H1 (cell line): Measurements from ENCODE around the gene KISS1. TPM values are rescaled to one million over a fixed set of nuclear protein-coding genes. Genes with fewer than 3 reads are reported as not detected.

ENCODE experiments used
- CHD2 ChIP-seq: IDR thresholded peaks from 2 replicates; pipeline ENCODE4 v1.6.1; 2012; ENCODE audit warnings: low read length, improper control_type of control experiment
- CHD7 ChIP-seq: fragments of 300-600 bp; sonication (generic); IDR thresholded peaks from 2 replicates; pipeline ENCODE4 v1.7.1; 2012; ENCODE audit warnings: low read length, moderate library complexity, mild to moderate bottlenecking, inconsistent platforms; ENCODE audit not compliant: insufficient replicate concordance
- JUND ChIP-seq: IDR thresholded peaks from 2 replicates; pipeline ENCODE4 v1.6.1; 2011; ENCODE audit warnings: mild to moderate bottlenecking, improper control_type of control experiment, low read length
- POLR2A ChIP-seq, 2 experiments: IDR thresholded peaks; 1 replicate in 1 of 2; 2 replicates in 1 of 2; pipeline ENCODE4 v1.6.1; 2011; ENCODE audit warnings: low read depth in 2 of 2, low read length in 2 of 2, mild to moderate bottlenecking in 2 of 2; ENCODE audit errors: control extremely low read depth in 1 of 2
- RBBP5 ChIP-seq: IDR thresholded peaks from 2 replicates; pipeline ENCODE4 v1.7.1; 2012; ENCODE audit warnings: low read depth, mild to moderate bottlenecking, inconsistent platforms, low read length, moderate library complexity, borderline replicate concordance
- SIRT6 ChIP-seq: IDR thresholded peaks from one replicate; pipeline ENCODE4 v1.7.1; 2012; ENCODE audit warnings: low read length, inconsistent platforms
- SRF ChIP-seq: IDR thresholded peaks from 2 replicates; pipeline ENCODE4 v1.6.1; 2011; ENCODE audit warnings: mild to moderate bottlenecking, low read depth, low read length, moderate library complexity
- TEAD4 ChIP-seq: IDR thresholded peaks from 2 replicates; pipeline ENCODE4 v1.6.1; 2012; ENCODE audit warnings: low read depth, low read length, inconsistent platforms, mixed read lengths
- polyA plus RNA-seq, 7 experiments: library from polyadenylated mRNA; depleted of rRNA in 3 of 7; stranded (reverse) in 5 of 7; unstranded in 2 of 7; fragments of >200 nt in 5 of 7; fragments of 200-250 nt in 2 of 7; gene quantifications; 1 replicate in 5 of 7; 2 replicates in 1 of 7; 4 replicates in 1 of 7; pipeline versions ENCODE4 v1.2.1 to v1.2.3, GENCODE V29; 2011 to 2013; ENCODE audit warnings: missing spikeins in 2 of 7, mixed read lengths in 2 of 7
- total RNA-seq: library from RNA; stranded (reverse); fragmentation: NEBNext Ultra II Directional; extraction: Animal tissue kit (Norgen Biotek cat#: 25700); gene quantifications from 2 replicates; pipeline ENCODE4 v1.2.1, GENCODE V29; 2021

Gene KISS1
- total and polyA plus RNA-seq, 2 of the 8 experiments (the other 6 are each of a cell fraction or from before 2014, with no cell fraction given): 0.71 TPM; not detected in 1

- TF ChIP-seq CHD7 (no peak), SRF (no peak), TEAD4 (no peak), POLR2A (IDR thresholded peaks at IDR 0.05; ENCODE audit: control extremely low read depth in 1 of 2, low read depth in 2 of 2, low read length in 2 of 2) (no peak), SIRT6 (no peak), CHD2 (no peak), JUND (no peak), RBBP5 (no peak)
Observed at GRCh38 chr1:204149635-204150565, 46.4 kb downstream of the KISS1 start (continued).
